ENCODE results near the gene PLEK2.
"Not testable (repeated sequence)": the region's sequence is repeated elsewhere in the genome, so short reads cannot be mapped to it uniquely, and the experiment has no call there.

GRCh38 chr14:67415610-67416009 lies 3.6 kb upstream of the PLEK2 start:
- not testable (repeated sequence) for TF ChIP-seq GABPB1 (CRISPR knock-in tag; IDR thresholded peaks at IDR 0.05); CTCF (IDR thresholded peaks at IDR 0.05); JUN (CRISPR knock-in tag; IDR thresholded peaks at IDR 0.05); ATF3 (CRISPR knock-in tag; conservative IDR thresholded peaks at IDR 0.05); GTF2I (CRISPR knock-in tag; conservative IDR thresholded peaks at IDR 0.05); TP53 (CRISPR knock-in tag; IDR thresholded peaks at IDR 0.05); TEAD4 (CRISPR knock-in tag; IDR thresholded peaks at IDR 0.05); MAX (CRISPR knock-in tag; IDR thresholded peaks at IDR 0.05); NFE2L1 (CRISPR knock-in tag; IDR thresholded peaks at IDR 0.05); AFF4 (CRISPR knock-in tag; IDR thresholded peaks at IDR 0.05; ENCODE audit: borderline replicate concordance); ZNF138 (CRISPR knock-in tag; conservative IDR thresholded peaks at IDR 0.05); SP1 (CRISPR knock-in tag; conservative IDR thresholded peaks at IDR 0.05); ZBTB43 (CRISPR knock-in tag; IDR thresholded peaks at IDR 0.05); KAT7 (CRISPR knock-in tag; IDR thresholded peaks at IDR 0.05; ENCODE audit: borderline replicate concordance)
